Activated CD4-positive, alpha-beta T cell treated with anti-CD3 and anti-CD28 coated beads, Interleukin-2, amount 50 U/mL, for 48 hours (primary cell): ENCODE measurements around the gene CCM2.

ENCODE experiments used
- DNase-seq, 2 experiments: peaks; one replicate each; pipeline ENCODE4 v3.0.0-alpha.2; 2020

Gene CCM2

GRCh38 chr7:45035893-45036292 lies 35.9 kb downstream of the CCM2 start:
- peak in 1 of 2 experiments; percentile 34 for DNase-seq

GRCh38 chr7:45036317-45036716 lies 36.3 kb downstream of the CCM2 start:
- DNase-seq: no peak

GRCh38 chr7:45036796-45037195 lies 36.8 kb downstream of the CCM2 start:
- peak in 1 of 2 experiments; percentile 51 for DNase-seq

- DNase-seq: no peak
These were observed 37.9 kb downstream of the CCM2 start for GRCh38 chr7:45037876-45038275.

- no peak for DNase-seq
These were observed 39.1 kb downstream of the CCM2 start for GRCh38 chr7:45039106-45039505.

GRCh38 chr7:45044338-45044737 lies 44.3 kb downstream of the CCM2 start:
- no peak for DNase-seq

- DNase-seq: no peak
These were observed 48.7 kb downstream of the CCM2 start for GRCh38 chr7:45048748-45049147.

- DNase-seq: no peak
These were observed 50.2 kb downstream of the CCM2 start for GRCh38 chr7:45050198-45050597.

GRCh38 chr7:45052011-45052410 lies 52.0 kb downstream of the CCM2 start:
- DNase-seq: no peak

GRCh38 chr7:45053401-45053800 lies 53.4 kb downstream of the CCM2 start:
- DNase-seq: no peak

GRCh38 chr7:45053941-45054340 lies 53.9 kb downstream of the CCM2 start:
- DNase-seq: no peak

- DNase-seq: no peak
These were observed 54.4 kb downstream of the CCM2 start for GRCh38 chr7:45054442-45054841.

- DNase-seq: no peak
These were observed 55.0 kb downstream of the CCM2 start for GRCh38 chr7:45055016-45055415.

- no peak for DNase-seq
These were observed 55.7 kb downstream of the CCM2 start for GRCh38 chr7:45055594-45056219.

GRCh38 chr7:45057878-45058277 lies 57.9 kb downstream of the CCM2 start:
- no peak for DNase-seq

- no peak for DNase-seq
These were observed 60.3 kb downstream of the CCM2 start for GRCh38 chr7:45060295-45060694.

GRCh38 chr7:45061352-45061751 lies 61.4 kb downstream of the CCM2 start:
- DNase-seq: no peak

- no peak for DNase-seq
These were observed 61.9 kb downstream of the CCM2 start for GRCh38 chr7:45061806-45062425.

- DNase-seq: no peak
These were observed 64.2 kb downstream of the CCM2 start for GRCh38 chr7:45064047-45064725.

GRCh38 chr7:45065031-45065995 lies 65.3 kb downstream of the CCM2 start:
- no peak for DNase-seq

- DNase-seq: no peak
These were observed 66.4 kb downstream of the CCM2 start for GRCh38 chr7:45066409-45066808.

GRCh38 chr7:45067582-45067981 lies 67.6 kb downstream of the CCM2 start:
- DNase-seq: no peak
